ENCODE measurements around the gene TRIM28.
A peak's percentile ranks its signal among the peaks of the same experiment; 100 is the strongest.

- TF ChIP-seq CTCF (conservative IDR thresholded peaks at IDR 0.05 in 1 of 2, IDR thresholded peaks at IDR 0.05 in 1 of 2; ENCODE audit: extremely low read depth in 1 of 2, insufficient read depth in 1 of 2, low read depth in 1 of 2, low read length in 2 of 2) (peak; percentile 56 to 65), EZH2 (IDR thresholded peaks at IDR 0.05; ENCODE audit: borderline replicate concordance, low read length) (no peak)
Observed at GRCh38 chr19:58513694-58514563, 29.9 kb upstream of the TRIM28 start.

Data from mammary epithelial cell (primary cell).